ENCODE data around the gene DGAT2.

DGAT2 gene

GRCh38 chr11:75780888-75781287 is 12.3 kb downstream of the DGAT2 start:
- no peak for DNase-seq (ENCODE audit: low read depth in 2 of 2)

- no peak for DNase-seq (ENCODE audit: low read depth in 2 of 2)
Measured at GRCh38 chr11:75781296-75781695, 12.7 kb downstream of the DGAT2 start.

DNA sequence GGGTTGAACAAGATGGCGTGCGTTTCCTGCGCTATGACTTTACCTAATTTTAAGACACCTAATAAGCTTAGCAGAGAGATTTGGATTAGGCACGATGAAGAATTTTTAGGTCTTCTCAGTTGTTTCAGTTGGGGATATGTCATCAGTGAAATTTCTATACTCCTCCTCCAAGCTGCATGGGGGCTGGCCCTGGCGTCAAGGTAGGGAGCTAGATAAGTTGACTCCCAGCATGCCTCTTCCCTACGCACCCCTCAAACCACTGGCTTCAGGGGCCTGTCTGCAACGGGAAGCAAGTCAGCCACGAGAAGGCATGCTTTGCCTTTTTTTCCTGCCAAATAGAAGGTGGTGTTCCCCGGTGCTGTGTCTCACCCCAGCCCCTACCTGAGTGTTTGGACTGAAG is 13.3 kb downstream of the DGAT2 start:
- no peak for DNase-seq (ENCODE audit: low read depth in 2 of 2)

DNA sequence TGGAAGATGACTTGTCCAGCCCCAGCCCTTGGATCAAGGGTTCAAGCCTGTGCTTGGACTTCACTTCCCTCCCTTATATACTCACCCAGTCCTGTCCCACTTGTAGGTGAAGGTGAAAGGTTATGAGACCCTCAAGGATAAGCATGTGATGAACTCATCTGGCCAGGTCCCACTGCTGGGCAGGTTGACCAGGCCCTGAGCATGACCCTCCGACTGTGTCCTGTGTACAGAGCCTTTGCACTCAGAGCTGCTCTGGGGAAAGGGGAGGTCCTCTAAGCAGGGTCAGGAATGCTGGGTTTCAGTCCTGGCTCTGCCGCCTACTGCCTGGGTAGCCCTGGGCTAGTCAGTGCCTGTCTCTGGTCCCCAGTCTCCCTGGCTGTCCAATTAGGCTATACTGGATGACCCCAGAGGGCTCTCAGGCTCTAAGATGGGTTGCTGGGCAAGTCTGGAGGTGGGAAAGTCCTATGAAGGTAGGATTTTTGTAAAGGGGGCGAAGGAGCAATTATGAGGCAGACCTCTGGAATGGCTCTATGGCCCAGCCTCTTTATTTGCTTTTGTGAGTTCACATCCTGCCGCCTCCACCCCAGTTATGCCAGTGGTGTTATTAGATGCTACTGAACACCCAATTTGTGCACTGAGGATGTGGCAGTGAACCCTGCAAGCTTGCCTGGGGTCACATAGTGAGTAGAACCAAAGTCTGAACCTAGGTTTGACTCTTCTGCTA is 14.1 kb downstream of the DGAT2 start:
- DNase-seq (ENCODE audit: low read depth in 2 of 2): no peak

DNA sequence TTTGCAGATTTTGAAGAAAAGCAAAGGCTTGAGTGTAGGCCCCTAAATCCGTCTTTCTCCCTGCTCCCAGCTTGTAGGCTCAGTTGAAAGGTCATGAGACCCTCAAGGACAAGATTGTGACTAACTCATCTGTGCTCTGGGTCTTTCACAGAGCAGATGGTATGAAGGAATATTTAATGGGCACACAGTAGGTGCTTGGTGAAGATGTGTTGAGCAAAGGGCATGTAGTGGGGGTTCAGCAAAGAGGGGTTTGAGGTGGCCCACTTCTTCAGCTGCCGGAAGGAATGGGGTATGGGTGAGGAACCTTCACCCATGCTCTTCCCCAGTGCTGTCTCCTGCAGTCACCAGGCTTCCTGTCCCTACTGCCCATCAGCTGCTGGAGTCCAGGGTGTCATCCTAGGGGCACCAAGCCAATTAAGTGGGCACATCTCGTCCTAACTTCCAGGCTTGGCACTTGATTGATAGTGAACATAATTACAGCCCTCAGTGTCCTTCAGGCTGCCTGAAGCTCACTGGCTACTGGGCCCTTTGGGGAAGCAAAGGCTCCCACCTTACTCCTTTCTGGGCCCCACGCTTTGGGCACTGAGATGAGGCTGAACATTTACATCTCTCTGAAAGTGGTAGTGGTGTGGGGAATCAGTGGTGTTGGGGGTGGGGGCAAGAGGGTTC is 15.0 kb downstream of the DGAT2 start:
- DNase-seq (ENCODE audit: low read depth in 2 of 2): no peak

DNA sequence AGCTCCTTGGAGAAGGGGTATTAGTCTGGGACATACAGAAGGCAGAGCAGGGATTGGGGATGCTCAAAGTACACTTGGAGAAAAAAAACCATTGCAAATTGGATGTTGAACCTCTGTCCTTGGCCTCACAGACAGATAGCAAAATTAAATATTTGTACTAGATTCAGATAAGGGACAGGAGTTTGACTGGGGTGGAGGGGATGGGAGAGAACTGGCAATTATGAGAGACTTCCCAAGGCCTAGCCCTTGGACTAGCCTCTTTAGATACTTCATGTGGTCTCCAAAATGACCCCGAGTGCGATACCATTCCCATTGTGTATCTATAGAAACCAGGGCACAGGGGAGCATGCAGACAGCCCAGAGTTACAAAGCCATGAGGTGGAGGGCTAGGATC is 15.5 kb downstream of the DGAT2 start:
- DNase-seq (ENCODE audit: low read depth in 2 of 2): no peak

DNA sequence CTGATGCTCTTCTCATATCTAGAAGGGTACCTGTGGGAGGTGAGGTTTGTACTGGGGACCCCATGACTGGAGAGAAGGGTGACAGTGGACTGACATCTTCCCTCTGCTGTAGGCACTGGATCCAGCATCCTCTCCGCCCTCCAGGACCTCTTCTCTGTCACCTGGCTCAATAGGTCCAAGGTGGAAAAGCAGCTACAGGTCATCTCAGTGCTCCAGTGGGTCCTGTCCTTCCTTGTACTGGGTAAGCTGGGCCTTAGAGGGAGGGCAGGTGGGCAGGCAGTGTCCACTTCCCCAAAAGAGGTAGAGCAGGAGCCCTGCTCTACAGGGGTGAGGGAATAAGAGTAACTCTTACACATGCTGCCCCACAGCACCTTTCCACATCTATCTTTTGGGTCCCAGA is 15.9 kb downstream of the DGAT2 start:
- no peak for DNase-seq (ENCODE audit: low read depth in 2 of 2)

GRCh38 chr11:75785187-75785586 is 16.6 kb downstream of the DGAT2 start:
- no peak for DNase-seq (ENCODE audit: low read depth in 2 of 2)

- no peak for DNase-seq (ENCODE audit: low read depth in 2 of 2)
Measured at GRCh38 chr11:75786101-75786736, 17.6 kb downstream of the DGAT2 start.

DNA sequence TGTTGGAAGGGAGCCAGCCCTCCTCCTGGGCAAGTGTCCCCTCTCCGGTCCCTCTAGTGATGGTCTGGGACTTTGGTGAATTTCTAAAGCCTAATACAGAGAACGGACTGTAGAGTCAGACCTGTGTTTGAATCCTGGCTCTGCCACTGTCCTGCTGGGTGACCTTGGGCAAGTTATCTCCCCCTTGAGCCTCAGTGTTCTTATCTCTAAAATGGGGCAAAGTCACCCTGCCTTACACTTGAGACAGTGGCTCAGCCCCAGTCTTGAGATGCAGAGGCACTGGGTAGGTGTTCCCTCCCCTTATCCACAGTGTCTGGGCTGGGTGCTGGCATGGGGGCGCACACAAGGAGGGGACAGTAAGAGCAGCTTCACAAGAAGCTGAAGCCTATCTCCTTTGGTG is 20.9 kb downstream of the DGAT2 start:
- no peak for DNase-seq (ENCODE audit: low read depth in 2 of 2)

GRCh38 chr11:75790986-75791385 is 22.4 kb downstream of the DGAT2 start:
- no peak for DNase-seq (ENCODE audit: low read depth in 2 of 2)

GRCh38 chr11:75792127-75792731 is 23.7 kb downstream of the DGAT2 start:
- no peak for DNase-seq (ENCODE audit: low read depth in 2 of 2)

DNA sequence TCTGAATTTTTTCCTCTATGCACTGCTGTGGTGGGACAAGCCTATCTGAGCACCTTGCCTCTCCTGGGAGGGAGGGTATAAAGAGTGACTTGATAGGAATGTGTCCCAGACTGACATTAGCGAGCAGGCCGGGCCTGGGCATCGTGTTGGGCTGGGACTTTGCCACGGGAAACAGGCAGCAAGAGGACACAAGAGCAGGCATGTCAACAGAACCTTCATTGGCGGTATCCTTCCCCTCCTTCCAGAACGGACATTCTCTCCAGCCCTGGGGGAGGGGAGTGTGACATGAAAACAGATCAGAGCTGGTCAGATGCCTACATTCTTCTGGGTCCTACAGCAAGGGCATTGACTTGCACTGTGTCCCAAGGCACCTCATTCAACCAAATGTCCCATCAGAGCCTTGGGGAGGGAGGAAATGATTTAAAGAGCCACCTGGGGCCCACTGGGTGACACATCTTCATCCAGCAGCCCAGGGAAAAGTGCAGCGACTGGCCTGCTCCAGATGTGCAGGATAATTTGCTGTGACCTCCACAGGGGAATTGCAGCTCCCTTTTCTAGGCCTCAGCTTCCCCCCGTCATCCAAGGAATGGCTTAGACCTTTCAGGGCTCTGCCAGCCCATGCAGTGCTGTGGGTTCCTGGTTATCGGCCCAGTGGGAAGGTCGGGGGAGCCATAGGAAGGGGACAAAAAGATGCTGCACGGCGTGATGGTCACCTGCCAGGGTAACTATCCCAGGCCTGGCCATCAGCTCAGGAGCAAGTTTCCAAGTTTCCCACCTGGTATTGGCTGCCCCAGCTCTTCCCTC is 24.6 kb downstream of the DGAT2 start:
- no peak for DNase-seq (ENCODE audit: low read depth in 2 of 2)

- DNase-seq (ENCODE audit: low read depth in 2 of 2): no peak
Measured at GRCh38 chr11:75793966-75794365, 25.4 kb downstream of the DGAT2 start.

DNA sequence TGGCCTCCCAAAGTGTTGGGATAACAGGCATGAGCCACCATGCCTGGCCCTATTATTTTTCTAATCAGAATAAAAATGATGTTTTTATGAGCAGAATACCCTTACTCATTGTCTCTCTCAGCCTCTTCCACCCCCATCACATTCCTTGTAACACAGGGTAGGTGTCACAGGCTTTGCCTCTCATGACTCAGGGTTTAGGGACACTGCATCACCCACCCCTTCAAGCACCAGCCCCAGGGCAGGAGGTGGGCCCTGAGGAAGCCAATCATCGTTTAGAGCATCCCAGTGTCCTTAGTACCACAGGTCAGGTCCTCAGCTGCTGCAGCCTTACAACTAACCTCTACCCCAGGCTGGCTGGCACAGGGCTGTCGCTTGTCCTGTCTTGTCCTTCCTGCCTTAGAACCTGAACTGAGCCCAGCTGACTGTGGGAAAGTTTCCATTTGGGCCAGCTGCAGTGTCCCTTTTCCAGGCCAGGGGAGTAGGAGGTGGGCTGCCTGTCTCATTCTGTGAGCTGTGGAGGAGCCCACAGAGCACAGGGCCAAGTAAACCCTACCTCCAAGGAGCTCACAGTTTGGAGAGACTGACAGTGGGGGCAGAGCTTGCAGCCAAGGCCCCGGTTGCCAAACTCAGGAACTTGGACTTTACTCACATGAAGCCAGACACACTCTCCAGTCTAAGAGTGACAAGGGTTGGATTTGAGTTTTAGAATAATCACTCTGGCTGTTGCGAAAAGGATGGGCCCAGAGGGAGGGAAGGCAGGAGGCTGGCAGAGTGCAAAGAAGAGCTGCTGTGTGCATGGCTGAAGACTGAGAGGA is 26.9 kb downstream of the DGAT2 start:
- no peak for DNase-seq (ENCODE audit: low read depth in 2 of 2)

DNA sequence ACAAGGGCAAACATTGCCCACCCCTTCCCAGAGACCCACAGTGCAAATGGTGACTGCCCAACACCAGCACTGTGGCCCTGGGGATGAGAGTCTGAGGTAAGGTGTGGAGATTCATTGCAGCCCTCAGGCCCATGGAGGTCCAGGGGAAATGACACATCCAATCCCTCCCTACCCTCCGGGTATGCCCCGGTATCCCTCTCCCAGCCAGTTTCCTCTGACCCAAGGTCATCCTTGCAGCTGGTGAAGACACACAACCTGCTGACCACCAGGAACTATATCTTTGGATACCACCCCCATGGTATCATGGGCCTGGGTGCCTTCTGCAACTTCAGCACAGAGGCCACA is 27.5 kb downstream of the DGAT2 start:
- no peak for DNase-seq (ENCODE audit: low read depth in 2 of 2)

- no peak for DNase-seq (ENCODE audit: low read depth in 2 of 2)
Measured at GRCh38 chr11:75797116-75797515, 28.5 kb downstream of the DGAT2 start.

DNA sequence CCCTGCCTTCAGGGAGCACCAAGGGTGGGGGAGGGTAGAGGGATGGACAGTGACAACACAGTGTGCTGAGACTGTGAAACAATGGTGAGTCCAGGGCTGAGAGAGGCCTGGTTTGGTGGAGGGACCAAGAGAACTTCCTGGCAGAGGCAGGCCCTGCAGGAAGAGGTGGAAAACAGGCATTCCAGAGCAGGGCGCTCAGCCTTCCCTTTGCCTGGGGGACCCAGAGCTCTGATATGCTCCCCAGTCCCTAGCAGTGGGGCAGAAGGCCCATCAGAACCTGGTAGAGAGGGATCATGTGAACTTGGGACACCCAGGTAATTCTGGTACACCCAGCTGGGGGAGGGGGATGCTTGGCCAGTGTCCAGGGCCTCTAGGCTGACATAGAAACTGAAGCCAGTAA is 29.2 kb downstream of the DGAT2 start:
- DNase-seq (ENCODE audit: low read depth in 2 of 2): no peak

- no peak for DNase-seq (ENCODE audit: low read depth in 2 of 2)
Measured at GRCh38 chr11:75800136-75800675, 31.6 kb downstream of the DGAT2 start.

- DNase-seq (ENCODE audit: low read depth in 2 of 2): no peak
Measured at GRCh38 chr11:75800728-75801361, 32.3 kb downstream of the DGAT2 start.

All from stimulated activated CD8-positive, alpha-beta memory T cell treated with anti-CD3 and anti-CD28 coated beads, Interleukin-7, amount 100 ng/mL, for 1 hour (primary cell).